ENCODE data around the gene PDE10A.

GRCh38 chr6:165514621-165515020 is 148.4 kb downstream of the PDE10A start:
- TF ChIP-seq REST (IDR thresholded peaks at IDR 0.05; ENCODE audit: insufficient replicate concordance, low read depth), result no peak
- TF ChIP-seq CTCF (IDR thresholded peaks at IDR 0.05; ENCODE audit: insufficient read depth, low read length), result no peak
- TF ChIP-seq POLR2AphosphoS5 (IDR thresholded peaks at IDR 0.05; ENCODE audit: low read depth), result no peak

All from HL-60 (cell line).